Globus pallidus (tissue), 1 donor: ENCODE measurements around the gene CC2D1A.

Experiments used
- DNase-seq: peaks from one replicate; pipeline ENCODE4 v3.0.0-alpha.2; 2015; ENCODE audit warnings: low spot score

CC2D1A gene

GRCh38 chr19:13877303-13877702, 28.7 kb upstream of the CC2D1A start:
- DNase-seq = no peak

GRCh38 chr19:13880059-13881043, 25.6 kb upstream of the CC2D1A start:
- peak; percentile 93 for DNase-seq

- no peak for DNase-seq
Observed at GRCh38 chr19:13881251-13881691, 24.7 kb upstream of the CC2D1A start.

GRCh38 chr19:13881692-13882418, 24.1 kb upstream of the CC2D1A start:
- DNase-seq = peak; percentile 27

GRCh38 chr19:13882419-13882795, 23.6 kb upstream of the CC2D1A start:
- DNase-seq = no peak

GRCh38 chr19:13882836-13883235, 23.2 kb upstream of the CC2D1A start:
- no peak for DNase-seq

- no peak for DNase-seq
Observed at GRCh38 chr19:13883516-13884064, 22.4 kb upstream of the CC2D1A start.

GRCh38 chr19:13884726-13885591, 21.0 kb upstream of the CC2D1A start:
- DNase-seq = no peak

- no peak for DNase-seq
Observed at GRCh38 chr19:13885826-13886365, 20.1 kb upstream of the CC2D1A start.

GRCh38 chr19:13887018-13887436, 19.0 kb upstream of the CC2D1A start:
- no peak for DNase-seq

- DNase-seq = no peak
Observed at GRCh38 chr19:13887517-13887916, 18.5 kb upstream of the CC2D1A start.

GRCh38 chr19:13888281-13888680, 17.7 kb upstream of the CC2D1A start:
- no peak for DNase-seq

- DNase-seq = no peak
Observed at GRCh38 chr19:13890136-13890535, 15.9 kb upstream of the CC2D1A start.

GRCh38 chr19:13892870-13893269, 13.1 kb upstream of the CC2D1A start:
- no peak for DNase-seq

- no peak for DNase-seq
Observed at GRCh38 chr19:13894552-13894951, 11.4 kb upstream of the CC2D1A start.

GRCh38 chr19:13896227-13896626, 9.8 kb upstream of the CC2D1A start:
- DNase-seq = no peak

- DNase-seq = no peak
Observed at GRCh38 chr19:13899393-13899792, 6.6 kb upstream of the CC2D1A start.

- peak; percentile 31 for DNase-seq
Observed at GRCh38 chr19:13899912-13900584, 6.0 kb upstream of the CC2D1A start.

GRCh38 chr19:13902993-13903555, 2.9 kb upstream of the CC2D1A start:
- no peak for DNase-seq

GRCh38 chr19:13906521-13906904, 512 bp downstream of the CC2D1A start:
- no peak for DNase-seq

GRCh38 chr19:13906910-13907309, 909 bp downstream of the CC2D1A start:
- no peak for DNase-seq
